Measurements from ENCODE around the gene PIAS4. TPM values are rescaled to one million over a fixed set of nuclear protein-coding genes. Genes with fewer than 3 reads are reported as not detected.

PIAS4 gene
- polyA plus RNA-seq, 1 donor (not counting 4 experiments of a cell fraction or from before 2014, with no cell fraction given), result 7.5 TPM

- H2AFZ ChIP-seq (ENCODE audit: control insufficient read depth, low read length), result no peak overlapping the region
- H3K27ac ChIP-seq (ENCODE audit: control insufficient read depth, insufficient read depth, low read length), result no peak overlapping the region
- H3K9me1 ChIP-seq (ENCODE audit: control insufficient read depth, extremely low read depth, insufficient read depth, low read length), result no peaks in the 10 kb centered on the region
- dilution Hi-C loops (cut with MboI; ENCODE audit: extremely low pct_ligation_motif_present, low sequenced_read_pairs), result no loop called here
- no peaks in the 10 kb centered on the region for H3K9me3 ChIP-seq (ENCODE audit: control insufficient read depth, low read depth, low read length)
- no peaks in the 10 kb centered on the region for H3K27me3 ChIP-seq (ENCODE audit: control insufficient read depth, extremely low read depth, insufficient read depth, low read length)
- no peak for DNase-seq (ENCODE audit: low read depth, low spot score)
- H3K4me2 ChIP-seq (ENCODE audit: control insufficient read depth, extremely low read depth, insufficient read depth, low read depth, low read length), result no peak overlapping the region
- peaks cover 26% of the 10 kb centered on the region for H3K79me2 ChIP-seq (ENCODE audit: control insufficient read depth, insufficient read depth, low read length)
- H3K4me1 ChIP-seq (ENCODE audit: control insufficient read depth, extremely low read depth, insufficient read depth, low read length), result no peaks in the 10 kb centered on the region
- no peak overlapping the region for H3K4me3 ChIP-seq (ENCODE audit: control insufficient read depth in 2 of 3, extremely low read depth in 1 of 3, insufficient read depth in 2 of 3, low read depth in 1 of 3, low read length in 3 of 3)
- peaks cover 5 to 31% of the 10 kb centered on the region in 2 experiments for H3K36me3 ChIP-seq (ENCODE audit: control insufficient read depth in 2 of 2, extremely low read depth in 1 of 2, insufficient read depth in 2 of 2, low read length in 2 of 2)
- TF ChIP-seq, protein P1, sequence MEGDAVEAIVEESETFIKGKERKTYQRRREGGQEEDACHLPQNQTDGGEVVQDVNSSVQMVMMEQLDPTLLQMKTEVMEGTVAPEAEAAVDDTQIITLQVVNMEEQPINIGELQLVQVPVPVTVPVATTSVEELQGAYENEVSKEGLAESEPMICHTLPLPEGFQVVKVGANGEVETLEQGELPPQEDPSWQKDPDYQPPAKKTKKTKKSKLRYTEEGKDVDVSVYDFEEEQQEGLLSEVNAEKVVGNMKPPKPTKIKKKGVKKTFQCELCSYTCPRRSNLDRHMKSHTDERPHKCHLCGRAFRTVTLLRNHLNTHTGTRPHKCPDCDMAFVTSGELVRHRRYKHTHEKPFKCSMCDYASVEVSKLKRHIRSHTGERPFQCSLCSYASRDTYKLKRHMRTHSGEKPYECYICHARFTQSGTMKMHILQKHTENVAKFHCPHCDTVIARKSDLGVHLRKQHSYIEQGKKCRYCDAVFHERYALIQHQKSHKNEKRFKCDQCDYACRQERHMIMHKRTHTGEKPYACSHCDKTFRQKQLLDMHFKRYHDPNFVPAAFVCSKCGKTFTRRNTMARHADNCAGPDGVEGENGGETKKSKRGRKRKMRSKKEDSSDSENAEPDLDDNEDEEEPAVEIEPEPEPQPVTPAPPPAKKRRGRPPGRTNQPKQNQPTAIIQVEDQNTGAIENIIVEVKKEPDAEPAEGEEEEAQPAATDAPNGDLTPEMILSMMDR (optimal IDR thresholded peaks at IDR 0.05 in 1 of 3, IDR thresholded peaks at IDR 0.05 in 1 of 3, conservative IDR thresholded peaks at IDR 0.05 in 1 of 3; ENCODE audit: extremely low read depth in 1 of 3, insufficient read depth in 2 of 3, low read length in 3 of 3), result no peak
- no peak for TF ChIP-seq EZH2 (IDR thresholded peaks at IDR 0.05; ENCODE audit: low read length)
- no peak overlapping the region for H3K9ac ChIP-seq (ENCODE audit: control insufficient read depth, extremely low read depth, insufficient read depth, low read length)
- peaks cover 3% of the 10 kb centered on the region for H4K20me1 ChIP-seq (ENCODE audit: control insufficient read depth, extremely low read depth, insufficient read depth, low read length)
- no peak for FAIRE-seq
Observed at GRCh38 chr19:4018775-4019504, 11.4 kb downstream of the PIAS4 start.

DNA sequence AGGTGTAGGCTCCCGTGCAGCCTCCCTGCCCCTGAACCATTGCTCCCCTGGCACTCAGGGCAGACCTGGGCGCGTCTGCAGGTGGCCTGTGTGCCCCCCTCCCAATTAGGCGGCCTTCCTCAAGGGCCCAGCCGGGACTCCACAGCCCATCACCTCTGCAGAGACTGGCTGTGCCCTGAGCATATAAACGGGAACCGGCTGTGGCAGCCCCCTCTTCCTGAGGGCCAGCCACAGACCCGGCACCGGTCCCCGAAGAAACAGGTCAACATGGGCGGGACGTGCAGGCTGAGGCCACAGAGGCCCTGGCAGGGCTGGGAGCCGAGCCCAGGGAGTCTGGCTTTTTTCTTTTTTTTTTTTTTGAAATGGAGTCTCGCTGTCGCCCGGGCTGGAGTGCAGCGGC lies 12.0 kb downstream of the PIAS4 start:
- Histone ChIP-seq H3K4me1 (ENCODE audit: control insufficient read depth, extremely low read depth, insufficient read depth, low read length) (no peaks in the 10 kb centered on the region), H4K20me1 (ENCODE audit: control insufficient read depth, extremely low read depth, insufficient read depth, low read length) (peaks cover 3% of the 10 kb centered on the region), H3K79me2 (ENCODE audit: control insufficient read depth, insufficient read depth, low read length) (peaks cover 22% of the 10 kb centered on the region), H3K9me3 (ENCODE audit: control insufficient read depth, low read depth, low read length) (no peaks in the 10 kb centered on the region), H2AFZ (ENCODE audit: control insufficient read depth, low read length) (no peak overlapping the region), H3K27me3 (ENCODE audit: control insufficient read depth, extremely low read depth, insufficient read depth, low read length) (no peaks in the 10 kb centered on the region), H3K9me1 (ENCODE audit: control insufficient read depth, extremely low read depth, insufficient read depth, low read length) (no peaks in the 10 kb centered on the region), H3K4me2 (ENCODE audit: control insufficient read depth, extremely low read depth, insufficient read depth, low read depth, low read length) (no peak overlapping the region), H3K36me3 (ENCODE audit: control insufficient read depth in 2 of 2, extremely low read depth in 1 of 2, insufficient read depth in 2 of 2, low read length in 2 of 2) (peaks cover 8 to 28% of the 10 kb centered on the region in 2 experiments), H3K4me3 (ENCODE audit: control insufficient read depth in 2 of 3, extremely low read depth in 1 of 3, insufficient read depth in 2 of 3, low read depth in 1 of 3, low read length in 3 of 3) (no peak overlapping the region), H3K27ac (ENCODE audit: control insufficient read depth, insufficient read depth, low read length) (no peak overlapping the region), H3K9ac (ENCODE audit: control insufficient read depth, extremely low read depth, insufficient read depth, low read length) (no peak overlapping the region)
- FAIRE-seq, result no peak
- dilution Hi-C loops (cut with MboI; ENCODE audit: extremely low pct_ligation_motif_present, low sequenced_read_pairs), result no loop called here
- no peak for TF ChIP-seq EZH2 (IDR thresholded peaks at IDR 0.05; ENCODE audit: low read length)
- TF ChIP-seq, protein P1 (optimal IDR thresholded peaks at IDR 0.05 in 1 of 3, IDR thresholded peaks at IDR 0.05 in 1 of 3, conservative IDR thresholded peaks at IDR 0.05 in 1 of 3; ENCODE audit: extremely low read depth in 1 of 3, insufficient read depth in 2 of 3, low read length in 3 of 3), result no peak
- DNase-seq (ENCODE audit: low read depth, low spot score), result no peak
